GM23248 (cell line): ENCODE results near the gene EIF3A.

Source experiments
- EZH2 ChIP-seq: fragments of 200-600 bp; sonication (generic); IDR thresholded peaks from 2 replicates; pipeline ENCODE4 v1.6.1; 2018; ENCODE audit warnings: antibody characterized with exemption, mild to moderate bottlenecking; ENCODE audit not compliant: insufficient read depth, poor library complexity, severe bottlenecking
- EZH2phosphoT487 ChIP-seq: fragments of 200-600 bp; sonication (generic); IDR thresholded peaks from 2 replicates; pipeline ENCODE4 v1.6.1; 2018; ENCODE audit warnings: antibody characterized with exemption, moderate library complexity, mild to moderate bottlenecking, low read depth; ENCODE audit not compliant: insufficient read depth

- no peak for TF ChIP-seq EZH2phosphoT487
- TF ChIP-seq EZH2 = no peak
Observed at GRCh38 chr10:118993214-118993613, 87.4 kb downstream of the EIF3A start.
